Measurements from ENCODE around the gene FSD1.
"Not testable (repeated sequence)": the region's sequence is repeated elsewhere in the genome, so short reads cannot be mapped to it uniquely, and the experiment has no call there.

FSD1 gene

DNA sequence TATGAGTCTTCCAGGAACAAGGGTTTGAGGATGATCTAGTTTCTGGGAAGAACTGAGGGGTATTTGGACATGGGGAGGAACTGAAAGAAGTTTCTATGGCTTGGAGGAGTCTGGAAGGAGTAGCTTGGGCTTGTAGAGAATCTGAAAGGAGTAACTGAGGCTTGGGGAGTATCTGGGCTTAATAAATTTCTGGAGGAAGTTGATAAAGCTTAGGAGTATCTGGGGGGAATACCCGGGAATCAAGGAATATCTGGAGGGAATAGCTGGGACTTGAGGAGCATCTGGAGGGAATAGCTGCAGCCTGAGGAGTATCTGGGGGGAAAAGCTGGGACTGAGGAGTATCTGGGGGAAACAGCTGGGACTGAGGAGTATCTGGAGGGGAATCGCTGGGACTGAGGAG is 16.0 kb downstream of the FSD1 start:
- DNase-seq: no peak

DNA sequence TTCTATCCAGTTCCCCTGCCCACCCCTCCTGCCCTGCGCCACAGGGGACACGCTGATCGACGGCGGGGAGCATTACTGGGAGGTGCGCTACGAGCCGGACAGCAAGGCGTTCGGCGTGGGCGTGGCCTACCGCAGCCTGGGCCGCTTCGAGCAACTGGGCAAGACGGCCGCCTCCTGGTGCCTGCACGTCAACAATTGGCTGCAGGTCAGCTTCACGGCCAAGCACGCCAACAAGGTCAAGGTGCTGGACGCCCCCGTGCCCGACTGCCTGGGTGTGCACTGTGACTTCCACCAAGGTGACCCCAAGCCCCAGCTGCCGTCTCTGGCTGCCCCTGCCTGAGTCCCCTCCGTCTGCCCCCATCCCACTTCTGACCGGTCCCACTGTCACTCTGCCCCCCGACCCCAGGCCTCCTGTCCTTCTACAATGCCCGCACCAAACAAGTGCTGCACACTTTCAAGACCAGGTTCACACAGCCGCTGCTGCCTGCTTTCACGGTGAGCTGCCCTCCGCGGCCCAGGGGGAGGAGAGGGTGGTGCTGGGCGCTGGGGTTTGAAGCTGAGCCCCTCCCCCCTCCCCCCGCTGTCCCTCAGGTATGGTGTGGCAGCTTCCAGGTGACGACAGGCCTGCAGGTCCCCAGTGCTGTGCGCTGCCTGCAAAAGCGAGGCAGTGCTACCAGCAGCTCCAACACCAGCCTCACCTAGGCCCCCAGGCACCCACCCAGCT is 18.7 kb downstream of the FSD1 start:
- no peak for DNase-seq

GRCh38 chr19:4323692-4324091 is 19.3 kb downstream of the FSD1 start:
- no peak for DNase-seq

GRCh38 chr19:4324228-4324627 is 19.8 kb downstream of the FSD1 start:
- DNase-seq: no peak

GRCh38 chr19:4326215-4326836 is 21.9 kb downstream of the FSD1 start:
- DNase-seq: no peak

GRCh38 chr19:4326837-4327251 is 22.4 kb downstream of the FSD1 start:
- no peak for DNase-seq

GRCh38 chr19:4327252-4327876 is 23.0 kb downstream of the FSD1 start:
- no peak for DNase-seq

DNA sequence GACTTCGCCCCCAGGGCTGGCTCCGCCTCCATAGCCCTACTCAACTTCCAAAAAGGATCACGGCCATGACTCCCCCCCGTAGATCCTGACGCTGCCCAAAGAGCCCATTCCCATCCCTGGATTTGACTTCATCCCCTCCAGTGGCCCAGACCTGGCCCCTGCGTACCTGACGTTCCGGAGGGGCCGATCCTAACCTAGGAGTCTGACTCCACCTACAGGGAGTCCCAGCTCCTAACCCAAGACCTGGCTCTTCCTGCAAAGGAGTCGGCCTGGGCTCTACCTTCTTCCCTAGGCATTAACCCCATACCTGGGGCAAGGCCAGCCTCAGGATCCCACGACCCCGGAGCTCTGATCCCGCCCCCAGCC is 23.5 kb downstream of the FSD1 start:
- no peak for DNase-seq

DNA sequence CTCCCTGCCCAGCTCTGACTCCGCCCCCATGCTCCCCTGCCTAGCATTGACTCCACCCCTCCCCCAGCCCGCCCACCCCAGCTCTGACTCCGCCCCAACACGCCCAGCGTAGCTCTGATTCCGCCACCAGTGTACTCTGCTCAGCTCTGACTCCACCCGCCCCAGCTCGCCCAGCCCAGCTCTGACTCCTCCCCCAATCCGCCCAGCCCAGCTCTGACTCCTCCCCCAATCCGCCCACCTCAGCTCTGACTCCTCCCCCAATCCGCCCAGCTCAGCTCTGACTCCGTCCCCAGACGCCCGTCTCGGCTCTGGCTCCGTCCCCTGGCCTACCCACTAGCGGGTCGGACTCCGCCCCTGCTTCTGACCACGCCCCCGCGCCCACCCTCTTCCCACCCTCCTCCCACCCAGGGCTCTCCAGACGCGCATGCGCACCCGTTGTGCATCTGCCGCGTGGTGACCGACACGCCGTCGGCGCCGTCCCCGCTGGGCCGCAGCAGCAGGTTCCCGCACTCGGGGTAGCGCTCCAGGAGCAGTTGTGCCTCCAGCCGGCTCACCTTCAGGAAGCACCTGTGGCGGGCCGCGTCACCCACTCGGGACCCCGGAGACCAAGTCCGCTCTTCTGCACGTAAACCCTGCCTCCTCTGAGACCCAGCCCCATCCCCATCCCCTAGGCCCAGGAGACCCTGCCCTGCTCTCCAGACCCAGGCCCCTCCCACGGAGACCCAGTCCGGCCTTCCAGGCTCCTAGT is 24.0 kb downstream of the FSD1 start:
- no peak for DNase-seq

GRCh38 chr19:4328991-4329681 is 24.7 kb downstream of the FSD1 start:
- DNase-seq: not testable (repeated sequence)

DNA sequence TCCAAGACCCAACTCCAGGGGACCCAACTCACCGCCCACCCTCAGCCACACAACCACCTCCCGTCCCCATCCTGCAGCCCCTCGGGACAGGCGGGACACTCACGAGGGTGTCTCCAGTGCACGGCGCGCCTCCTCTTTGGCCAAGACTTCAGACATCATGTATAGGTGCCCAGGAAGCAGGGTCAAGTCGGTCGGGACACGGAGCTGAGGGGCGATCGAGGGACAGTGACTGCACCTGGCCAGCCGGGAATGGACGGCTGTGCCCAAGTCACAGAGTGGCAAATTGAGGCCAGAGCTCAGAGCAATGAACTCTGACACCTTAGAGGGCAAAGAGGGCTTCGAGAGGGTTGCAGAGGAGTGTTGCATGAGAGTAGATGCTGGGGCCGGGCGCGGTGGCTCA is 25.5 kb downstream of the FSD1 start:
- no peak for DNase-seq

GRCh38 chr19:4334929-4335570 is 30.7 kb downstream of the FSD1 start:
- no peak for DNase-seq

DNA sequence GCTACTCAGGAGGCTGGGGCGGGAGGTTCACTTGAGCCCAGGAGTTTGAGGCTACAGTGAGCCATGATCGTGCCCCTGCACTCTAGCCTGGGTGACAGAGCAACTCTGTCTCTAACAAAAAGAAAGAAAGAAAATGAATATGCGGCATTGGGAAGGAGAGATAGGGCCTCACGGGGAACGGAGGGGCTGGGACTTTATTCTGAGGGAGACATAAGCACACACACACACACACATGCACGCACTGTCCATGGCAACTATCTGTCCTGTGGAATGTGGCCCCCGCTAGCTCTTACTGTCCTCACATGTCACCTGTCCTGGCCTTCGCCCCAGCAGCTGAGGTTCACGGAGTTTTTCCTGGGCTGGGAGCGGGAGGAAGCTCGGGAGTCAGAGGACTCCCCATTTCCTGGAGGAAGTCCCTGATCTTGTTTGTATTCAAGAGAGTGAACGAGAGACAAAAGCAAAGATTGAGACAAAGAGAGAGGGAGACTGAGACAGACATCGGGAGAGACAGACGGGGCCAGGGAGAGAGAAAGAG is 33.6 kb downstream of the FSD1 start:
- DNase-seq: peak; percentile 13

GRCh38 chr19:4338441-4339355 is 34.3 kb downstream of the FSD1 start, which contains the start of gene STAP2:
STAP2 (minus strand) TSS chr19:4338827; CDS start chr19:4338753, 74 bp downstream.
- DNase-seq: peak; percentile 9

DNA sequence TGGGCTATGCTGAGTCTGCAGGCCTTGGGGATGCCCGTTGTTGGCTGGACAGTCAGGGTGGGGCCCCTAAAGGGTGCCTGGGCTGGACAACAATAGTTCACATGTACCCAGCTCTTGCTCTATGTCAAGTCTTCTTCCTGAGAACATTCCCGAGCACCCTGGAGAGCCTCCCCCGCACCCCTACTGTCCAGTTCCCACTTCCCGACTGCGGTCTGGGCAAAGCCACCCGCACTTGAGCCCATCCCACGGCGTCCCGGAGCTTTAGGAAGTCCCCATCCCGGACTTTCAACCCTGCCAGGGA is 37.9 kb downstream of the FSD1 start:
- no peak for DNase-seq

DNA sequence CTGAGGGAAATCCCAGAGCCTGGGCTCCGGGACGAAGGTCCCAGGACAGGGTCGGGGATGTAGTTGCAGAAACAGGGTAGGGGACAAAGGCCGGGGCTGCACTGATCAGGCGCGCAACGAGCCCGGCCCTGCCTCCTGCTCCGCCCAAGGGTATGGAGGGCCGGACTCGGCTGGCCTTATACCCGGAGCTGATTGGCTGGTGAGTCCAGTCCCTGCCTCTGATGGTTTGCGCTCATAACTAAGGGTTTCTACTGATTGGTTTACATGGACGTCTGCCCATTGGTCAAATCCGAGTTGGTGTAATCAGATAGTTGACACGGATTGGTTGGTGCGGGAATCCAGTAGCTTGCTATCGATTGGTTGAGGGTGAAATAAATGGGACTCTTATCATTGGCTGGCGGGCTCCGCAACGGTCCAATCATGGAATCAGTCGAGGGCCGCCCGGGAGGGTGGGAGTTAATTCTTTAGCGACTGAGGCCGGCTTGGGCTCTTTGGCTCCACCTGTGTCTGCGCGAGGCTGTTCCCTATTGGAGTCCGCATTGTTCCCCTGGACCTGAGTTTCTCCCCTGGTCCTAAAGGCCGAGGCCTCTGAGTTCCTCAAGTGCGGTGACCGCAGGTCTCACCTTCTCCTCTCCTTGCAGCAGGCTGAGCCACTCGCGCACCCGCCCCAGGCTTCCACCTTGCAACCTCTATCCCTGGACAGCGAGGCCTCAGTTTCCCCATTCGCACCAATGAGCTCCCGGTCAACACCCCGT is 38.4 kb downstream of the FSD1 start:
- DNase-seq: peak; percentile 99

DNA sequence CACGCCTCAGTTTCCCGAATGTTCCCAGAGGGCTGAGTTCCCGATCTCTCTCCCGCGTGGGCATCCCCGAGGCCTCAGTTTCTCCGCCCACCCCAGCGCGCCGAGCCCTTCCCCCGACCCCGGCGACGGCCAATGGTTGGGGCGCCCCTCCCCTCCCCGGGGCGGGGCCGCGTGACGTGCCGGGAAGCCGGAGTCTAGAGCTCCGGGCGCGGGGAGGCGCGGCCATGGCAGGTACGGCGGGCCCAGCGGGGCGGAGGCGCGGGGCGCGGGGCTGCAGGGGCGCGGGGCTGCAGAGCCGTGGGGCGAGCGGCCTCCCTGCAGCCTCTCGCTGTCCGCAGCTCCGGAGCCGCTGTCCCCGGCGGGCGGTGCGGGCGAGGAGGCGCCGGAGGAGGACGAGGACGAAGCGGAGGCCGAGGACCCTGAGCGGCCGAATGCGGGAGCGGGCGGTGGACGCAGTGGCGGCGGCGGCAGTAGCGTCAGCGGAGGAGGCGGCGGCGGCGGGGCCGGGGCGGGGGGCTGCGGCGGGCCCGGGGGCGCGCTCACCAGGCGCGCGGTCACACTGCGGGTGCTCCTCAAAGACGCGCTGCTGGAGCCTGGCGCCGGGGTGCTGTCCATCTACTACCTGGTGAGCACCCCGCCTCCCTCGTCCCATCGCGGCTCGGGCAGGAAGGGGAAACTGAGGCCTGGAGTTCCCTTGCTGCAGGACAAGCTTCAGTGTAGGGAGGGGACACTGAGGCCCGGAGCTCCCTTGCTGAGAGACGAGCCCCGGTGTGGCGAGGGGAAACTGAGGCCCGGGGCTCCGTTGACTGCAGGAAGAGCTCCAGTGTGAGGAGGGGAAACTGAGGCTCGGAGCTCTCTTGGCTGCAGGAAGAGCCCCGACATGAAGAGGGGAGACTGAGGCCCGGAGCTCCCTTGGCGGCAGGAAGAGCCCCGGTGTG is 39.2 kb downstream of the FSD1 start, which contains the start of gene MPND:
TSS of gene MPND (plus strand) at position 193 of the 938 bp plus-strand sequence. CDS start at position 225, 32 bp downstream.
- peak; percentile 47 for DNase-seq

GRCh38 chr19:4345342-4346019 is 41.1 kb downstream of the FSD1 start:
- DNase-seq: no peak

- DNase-seq: no peak
These were observed 41.6 kb downstream of the FSD1 start for GRCh38 chr19:4346020-4346383.
